GM18519 (cell line): Measurements from ENCODE around the gene RAD21L1.

Experiments used
- ATAC-seq: cut with Tn5 transposase; IDR thresholded peaks from one replicate; pipeline ENCODE4 v1.9.1; 2021; ENCODE audit warnings: mild to moderate bottlenecking, moderate library complexity; ENCODE audit not compliant: unreplicated experiment, low FRiP score

Gene RAD21L1

GRCh38 chr20:1225783-1226654 lies at the start of gene RAD21L1:
TSS of gene RAD21L1 (plus strand) at chr20:1226044. CDS start at chr20:1228454, 2,410 bp downstream.
- no peak for ATAC-seq

- no peak for ATAC-seq
These were observed 48.2 kb upstream of the RAD21L1 start for GRCh38 chr20:1177680-1178079.

- ATAC-seq = no peak
These were observed 47.7 kb upstream of the RAD21L1 start for GRCh38 chr20:1178103-1178502.

GRCh38 chr20:1178623-1179022 lies 47.2 kb upstream of the RAD21L1 start:
- no peak for ATAC-seq

GRCh38 chr20:1180949-1181348 lies 44.9 kb upstream of the RAD21L1 start:
- no peak for ATAC-seq

GRCh38 chr20:1182106-1182505 lies 43.7 kb upstream of the RAD21L1 start:
- ATAC-seq = no peak

- no peak for ATAC-seq
These were observed 42.7 kb upstream of the RAD21L1 start for GRCh38 chr20:1183153-1183552.

GRCh38 chr20:1184260-1184637 lies 41.6 kb upstream of the RAD21L1 start:
- ATAC-seq = no peak

- ATAC-seq = no peak
These were observed 41.1 kb upstream of the RAD21L1 start, which contains the start of gene TMEM74B for GRCh38 chr20:1184638-1185315. TSS of gene TMEM74B (minus strand) at chr20:1184981. CDS start at chr20:1183801, 1,180 bp downstream.

GRCh38 chr20:1185316-1185741 lies 40.5 kb upstream of the RAD21L1 start:
- ATAC-seq = no peak

- no peak for ATAC-seq
These were observed 40.0 kb upstream of the RAD21L1 start for GRCh38 chr20:1185790-1186334.

GRCh38 chr20:1186367-1186991 lies 39.4 kb upstream of the RAD21L1 start:
- no peak for ATAC-seq

- ATAC-seq = no peak
These were observed 38.2 kb upstream of the RAD21L1 start for GRCh38 chr20:1187605-1188171.

GRCh38 chr20:1188347-1188746 lies 37.5 kb upstream of the RAD21L1 start:
- ATAC-seq = no peak

- ATAC-seq = no peak
These were observed 36.0 kb upstream of the RAD21L1 start for GRCh38 chr20:1189827-1190226.

- ATAC-seq = no peak
These were observed 35.0 kb upstream of the RAD21L1 start for GRCh38 chr20:1190847-1191246.

- no peak for ATAC-seq
These were observed 34.5 kb upstream of the RAD21L1 start for GRCh38 chr20:1191299-1191698.

- ATAC-seq = no peak
These were observed 30.6 kb upstream of the RAD21L1 start for GRCh38 chr20:1195226-1195625.

- ATAC-seq = no peak
These were observed 29.2 kb upstream of the RAD21L1 start for GRCh38 chr20:1196634-1197033.

GRCh38 chr20:1197801-1198200 lies 28.0 kb upstream of the RAD21L1 start:
- ATAC-seq = no peak

GRCh38 chr20:1198751-1199150 lies 27.1 kb upstream of the RAD21L1 start:
- no peak for ATAC-seq
